Measurements from ENCODE around the gene DSTN. TPM values are rescaled to one million over a fixed set of nuclear protein-coding genes. Genes with fewer than 3 reads are reported as not detected.

DSTN gene
- total and polyA plus RNA-seq, 10 donors: 62.0 to 157 (median 98.5) TPM

- Histone ChIP-seq H3K27ac (no peak overlapping the region), H3K4me3 (no peak overlapping the region), H3K36me3 (no peaks in the 10 kb centered on the region), H3K4me1 (peaks cover 0 to 20% (median 15%) of the 10 kb centered on the region in 6 donors), H3K9me3 (no peaks in the 10 kb centered on the region), H3K27me3 (replicated peaks in 1 of 7) (peaks cover 0 to 32% (median 11%) of the 10 kb centered on the region in 7 donors)
- 86 to 91% (median 88%) methylated on average over 7 of the region's 7 CpGs for WGBS, 5 donors
- intact Hi-C loops (cut with DNase I; ENCODE audit: low total_unique reads): loop anchor here (10.0 kb wide), 2 partner anchors 375 to 465 kb away; no protein-coding TSS in a partner anchor
- no peak for DNase-seq
- no peak for TF ChIP-seq POLR2A (IDR thresholded peaks at IDR 0.05)
- no peak for TF ChIP-seq CTCF (IDR thresholded peaks at IDR 0.05 in 8 of 11, conservative IDR thresholded peaks at IDR 0.05 in 3 of 11)
- no peak for TF ChIP-seq POLR2AphosphoS5 (IDR thresholded peaks at IDR 0.05)
Measured at GRCh38 chr20:17530153-17530552, 39.7 kb upstream of the DSTN start.

- intact Hi-C loops (cut with DNase I; ENCODE audit: low total_unique reads): loop anchor here (10.0 kb wide), 2 partner anchors 374 to 464 kb away; no protein-coding TSS in a partner anchor
- peak in 2 of 3 donors; percentile 27 for TF ChIP-seq POLR2AphosphoS5 (IDR thresholded peaks at IDR 0.05)
- TF ChIP-seq POLR2A (IDR thresholded peaks at IDR 0.05): no peak
- Histone ChIP-seq H3K9me3 (no peaks in the 10 kb centered on the region), H3K36me3 (no peaks in the 10 kb centered on the region), H3K27ac (peak within 1 kb of the TSS in 5 of 8 donors; percentile 28 to 65 (median 59)), H3K4me3 (peak within 1 kb of the TSS; percentile 22 to 75 (median 49)), H3K27me3 (replicated peaks in 1 of 7) (peaks cover 0 to 32% (median 11%) of the 10 kb centered on the region in 7 donors), H3K4me1 (peaks cover 0 to 20% (median 15%) of the 10 kb centered on the region in 6 donors)
- WGBS, 5 donors: 1 to 6% (median 1%) methylated on average over 21 to 111 of the region's 111 CpGs
- peak; percentile 82 for DNase-seq
Measured at GRCh38 chr20:17530716-17531664, 38.9 kb upstream of the DSTN start, which contains the start of gene BFSP1. Gene BFSP1, minus strand, starts transcription at chr20:17531379. Its CDS starts 50 bp downstream, at chr20:17531329.

- WGBS, 5 donors: 69 to 84% (median 73%) methylated on average over 5 of the region's 5 CpGs
- intact Hi-C loops (cut with DNase I; ENCODE audit: low total_unique reads): loop anchor here (10.0 kb wide), 2 partner anchors 373 to 463 kb away; no protein-coding TSS in a partner anchor
- no peak for TF ChIP-seq CTCF (IDR thresholded peaks at IDR 0.05 in 8 of 11, conservative IDR thresholded peaks at IDR 0.05 in 3 of 11)
- no peak for TF ChIP-seq POLR2AphosphoS5 (IDR thresholded peaks at IDR 0.05)
- no peak for TF ChIP-seq POLR2A (IDR thresholded peaks at IDR 0.05)
- Histone ChIP-seq H3K36me3 (no peaks in the 10 kb centered on the region), H3K9me3 (no peaks in the 10 kb centered on the region), H3K27me3 (replicated peaks in 1 of 7) (peaks cover 0 to 32% (median 11%) of the 10 kb centered on the region in 7 donors), H3K4me3 (peak overlapping the region in 7 of 8 donors; percentile 14 to 75 (median 50)), H3K27ac (peak overlapping the region in 4 of 8 donors; percentile 51 to 65 (median 61)), H3K4me1 (peaks cover 0 to 21% (median 15%) of the 10 kb centered on the region in 6 donors)
- no peak for DNase-seq
Measured at GRCh38 chr20:17531665-17532025, 38.2 kb upstream of the DSTN start.

GRCh38 chr20:17533396-17533795 is 36.5 kb upstream of the DSTN start:
- WGBS, 5 donors: 55 to 83% (median 79%) methylated on average over 1 of the region's 1 CpG
- DNase-seq: no peak

More at GRCh38 chr20:17533396-17533795, 36.5 kb upstream of the DSTN start:
- Histone ChIP-seq H3K9me3 (no peaks in the 10 kb centered on the region), H3K4me3 (no peak overlapping the region), H3K27me3 (replicated peaks in 1 of 7) (peaks cover 0 to 36% (median 11%) of the 10 kb centered on the region in 7 donors), H3K27ac (no peak overlapping the region), H3K36me3 (no peaks in the 10 kb centered on the region), H3K4me1 (peaks cover 0 to 26% (median 15%) of the 10 kb centered on the region in 6 donors)
- TF ChIP-seq POLR2A (IDR thresholded peaks at IDR 0.05): no peak
- no peak for TF ChIP-seq CTCF (IDR thresholded peaks at IDR 0.05 in 8 of 11, conservative IDR thresholded peaks at IDR 0.05 in 3 of 11)
- no peak for TF ChIP-seq POLR2AphosphoS5 (IDR thresholded peaks at IDR 0.05)
- intact Hi-C loops (cut with DNase I; ENCODE audit: low total_unique reads): loop anchor here (10.0 kb wide), 2 partner anchors 371 to 461 kb away; no protein-coding TSS in a partner anchor
